Measurements from ENCODE around the gene NXNL2. TPM values are rescaled to one million over a fixed set of nuclear protein-coding genes. Genes with fewer than 3 reads are reported as not detected.

NXNL2 gene
- total RNA-seq, result 1.2 TPM in 1 of 2 replicates, not detected in the other

GRCh38 chr9:88534456-88535225, at the start of gene NXNL2:
NXNL2 (plus strand) TSS chr9:88535178; CDS start chr9:88535435, 257 bp downstream.

Other genes starting within 250 kb of the NXNL2 start
- gene SPIN1, start 146.7 kb upstream of the NXNL2 start, total RNA-seq, result 69.5 and 82.7 TPM in 2 replicates